IPS DF 19.7 (cell line): ENCODE data around the gene RNF4.
"Not testable (repeated sequence)": the region's sequence is repeated elsewhere in the genome, so short reads cannot be mapped to it uniquely, and the experiment has no call there.

Source experiments
- DNase-seq: peaks from one replicate; pipeline ENCODE4 v3.0.0-alpha.2; 2013; ENCODE audit warnings: low read depth, low spot score

RNF4 gene

GRCh38 chr4:2468456-2469191 lies at the start of gene RNF4:
Gene RNF4, plus strand, starts transcription at chr4:2469106. Its CDS starts 21,388 bp downstream, at chr4:2490494.
- peak; percentile 87 for DNase-seq

- no peak for DNase-seq
Measured at GRCh38 chr4:2419814-2420213, 49.1 kb upstream of the RNF4 start.

- no peak for DNase-seq
Measured at GRCh38 chr4:2421928-2422327, 47.0 kb upstream of the RNF4 start.

- DNase-seq: no peak
Measured at GRCh38 chr4:2423066-2423465, 45.8 kb upstream of the RNF4 start.

- DNase-seq: no peak
Measured at GRCh38 chr4:2423695-2424094, 45.2 kb upstream of the RNF4 start.

GRCh38 chr4:2424581-2424980 lies 44.3 kb upstream of the RNF4 start:
- DNase-seq: no peak

GRCh38 chr4:2425386-2426068 lies 43.4 kb upstream of the RNF4 start:
- no peak for DNase-seq

GRCh38 chr4:2426069-2426397 lies 42.9 kb upstream of the RNF4 start:
- DNase-seq: no peak

GRCh38 chr4:2426711-2427275 lies 42.1 kb upstream of the RNF4 start:
- DNase-seq: no peak

GRCh38 chr4:2427383-2428334 lies 41.2 kb upstream of the RNF4 start:
- no peak for DNase-seq

GRCh38 chr4:2428496-2429213 lies 40.3 kb upstream of the RNF4 start:
- no peak for DNase-seq

GRCh38 chr4:2429945-2430757 lies 38.8 kb upstream of the RNF4 start:
- not testable (repeated sequence) for DNase-seq

- DNase-seq: no peak
Measured at GRCh38 chr4:2432004-2432403, 36.9 kb upstream of the RNF4 start.

- no peak for DNase-seq
Measured at GRCh38 chr4:2432991-2433530, 35.8 kb upstream of the RNF4 start.

- DNase-seq: no peak
Measured at GRCh38 chr4:2433609-2434350, 35.1 kb upstream of the RNF4 start.

- DNase-seq: no peak
Measured at GRCh38 chr4:2434420-2434819, 34.5 kb upstream of the RNF4 start.

- DNase-seq: no peak
Measured at GRCh38 chr4:2436301-2436700, 32.6 kb upstream of the RNF4 start.

- DNase-seq: no peak
Measured at GRCh38 chr4:2436761-2437474, 32.0 kb upstream of the RNF4 start.
